GM10847 (cell line): ENCODE results near the gene FAM151A.

Source experiments
- POLR2A ChIP-seq: IDR thresholded peaks from 2 replicates; pipeline ENCODE4 v1.6.1; 2011; ENCODE audit not compliant: insufficient read length; ENCODE audit errors: extremely low read depth

The FAM151A gene

GRCh38 chr1:54643736-54644135 is 20.4 kb upstream of the FAM151A start:
- TF ChIP-seq POLR2A, result no peak

- TF ChIP-seq POLR2A, result no peak
Measured at GRCh38 chr1:54640863-54641836, 17.8 kb upstream of the FAM151A start, which contains the start of gene MROH7. Gene MROH7 (plus strand): TSS chr1:54641786. CDS start chr1:54652927, 11,141 bp downstream.

- no peak for TF ChIP-seq POLR2A
Measured at GRCh38 chr1:54640361-54640760, 17.0 kb upstream of the FAM151A start.

GRCh38 chr1:54627196-54627595 is 3.9 kb upstream of the FAM151A start:
- TF ChIP-seq POLR2A, result no peak

GRCh38 chr1:54624466-54625464 is 1.4 kb upstream of the FAM151A start:
- TF ChIP-seq POLR2A, result no peak

GRCh38 chr1:54619749-54620148 is 3.6 kb downstream of the FAM151A start:
- TF ChIP-seq POLR2A, result no peak

- TF ChIP-seq POLR2A, result no peak
Measured at GRCh38 chr1:54615531-54616279, 7.6 kb downstream of the FAM151A start.

- no peak for TF ChIP-seq POLR2A
Measured at GRCh38 chr1:54614563-54614962, 8.8 kb downstream of the FAM151A start.

GRCh38 chr1:54614024-54614423 is 9.3 kb downstream of the FAM151A start:
- TF ChIP-seq POLR2A, result no peak

- TF ChIP-seq POLR2A, result no peak
Measured at GRCh38 chr1:54611621-54612020, 11.7 kb downstream of the FAM151A start.

- TF ChIP-seq POLR2A, result no peak
Measured at GRCh38 chr1:54610601-54611580, 12.4 kb downstream of the FAM151A start.

- no peak for TF ChIP-seq POLR2A
Measured at GRCh38 chr1:54610048-54610447, 13.3 kb downstream of the FAM151A start.

GRCh38 chr1:54609301-54609921 is 13.9 kb downstream of the FAM151A start:
- no peak for TF ChIP-seq POLR2A
